Measurements from ENCODE around the gene RFX8. TPM values are rescaled to one million over a fixed set of nuclear protein-coding genes. Genes with fewer than 3 reads are reported as not detected.

RFX8 gene
- total and polyA plus RNA-seq, 9 of the 15 experiments (the other 6 are each of a cell fraction or from before 2014, with no cell fraction given) = not detected

DNA sequence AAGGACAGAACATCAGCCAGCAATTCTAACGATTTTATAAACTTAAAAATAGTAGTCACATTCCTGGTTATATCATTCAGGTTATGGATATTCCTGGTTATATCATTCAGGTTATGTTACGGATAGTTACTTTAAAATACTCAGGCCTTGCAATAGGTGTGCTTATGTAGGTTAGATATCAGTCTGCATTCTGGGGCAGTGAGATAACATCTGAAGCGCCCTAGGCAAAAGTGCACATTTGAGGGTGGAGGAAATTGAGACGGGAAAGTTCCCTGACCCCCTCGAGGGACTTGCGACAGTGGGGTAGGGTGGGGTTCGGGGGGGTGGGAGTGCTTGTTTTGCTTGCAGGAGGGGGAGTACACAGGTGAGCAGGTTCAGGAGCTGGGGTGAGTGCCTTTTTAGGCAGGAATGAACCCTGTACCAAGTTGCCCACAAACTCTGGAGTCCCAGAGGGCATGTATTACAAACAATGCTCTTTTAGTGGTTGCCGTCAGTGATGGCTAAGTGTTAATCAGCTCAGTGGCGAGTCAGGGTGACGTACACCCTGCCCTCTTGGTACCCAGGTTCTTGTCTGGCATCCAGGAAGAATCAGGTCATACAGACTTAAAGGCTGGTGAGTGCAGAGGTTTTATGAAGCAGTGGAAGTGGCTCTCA lies 119.4 kb downstream of the RFX8 start:
- H3K4me2 ChIP-seq (ENCODE audit: insufficient read depth, low read length) = no peak overlapping the region
- no peaks in the 10 kb centered on the region for H3K36me3 ChIP-seq (ENCODE audit: control insufficient read depth, insufficient read depth, low read length)
- ATAC-seq (no peak), FAIRE-seq (no peak), DNase-seq (ENCODE audit: extremely low read depth in 1 of 4, low spot score in 3 of 4) (no peak)
- H3K27me3 ChIP-seq (ENCODE audit: control insufficient read depth in 2 of 2, insufficient read depth in 2 of 2, low read length in 2 of 2) = peaks cover 12 to 37% of the 10 kb centered on the region in 2 experiments; a peak in 3 of 5 replicates
- WGBS (ENCODE audit: insufficient coverage, low coverage, missing lambda C conversion rate) = 0% methylated on average over 10 of the region's 10 CpGs
- no peak overlapping the region for H2AFZ ChIP-seq (ENCODE audit: low read depth, low read length)
- H4K20me1 ChIP-seq (replicated peaks; ENCODE audit: control insufficient read depth, insufficient read depth, low read length) = no peaks in the 10 kb centered on the region
- TF ChIP-seq CREM (IDR thresholded peaks at IDR 0.05; ENCODE audit: low read depth) = no peak
- no peak for TF ChIP-seq TCF15 (CRISPR knock-in tag; IDR thresholded peaks at IDR 0.05)
- TF ChIP-seq CBX3 (IDR thresholded peaks at IDR 0.05; ENCODE audit: borderline replicate concordance in 1 of 2, low read length in 2 of 2) = no peak
- no peak for TF ChIP-seq OTX1 (CRISPR knock-in tag; IDR thresholded peaks at IDR 0.05)
- TF ChIP-seq PTTG1 (tag; IDR thresholded peaks at IDR 0.05; ENCODE audit: low read depth) = no peak
- TF ChIP-seq NFE2L1 (tag; IDR thresholded peaks at IDR 0.05; ENCODE audit: borderline replicate concordance, low read depth) = no peak
- no peak for TF ChIP-seq TBP (optimal IDR thresholded peaks at IDR 0.05; ENCODE audit: low read depth, low read length)
- no peak for TF ChIP-seq HEY1 (CRISPR knock-in tag; IDR thresholded peaks at IDR 0.05; ENCODE audit: borderline replicate concordance)
- TF ChIP-seq ZNF3 (CRISPR knock-in tag; IDR thresholded peaks at IDR 0.05) = no peak
- no peak for TF ChIP-seq MEF2D (tag; conservative IDR thresholded peaks at IDR 0.05; ENCODE audit: low read depth)
- no peak for TF ChIP-seq ZNF23 (CRISPR knock-in tag; IDR thresholded peaks at IDR 0.05)
- TF ChIP-seq ZNF561 (CRISPR knock-in tag; conservative IDR thresholded peaks at IDR 0.05) = no peak
- TF ChIP-seq KAT2B (IDR thresholded peaks at IDR 0.05; ENCODE audit: low read depth, low read length) = no peak
- TF ChIP-seq MCM5 (IDR thresholded peaks at IDR 0.05; ENCODE audit: low read depth) = no peak
- no peak for TF ChIP-seq ATF7 (IDR thresholded peaks at IDR 0.05)
- no peaks in the 10 kb centered on the region for H3K79me2 ChIP-seq (ENCODE audit: control insufficient read depth, insufficient read depth, low read length)
- no peaks in the 10 kb centered on the region for H3K9me1 ChIP-seq (ENCODE audit: control insufficient read depth, insufficient read depth, low read length)
- ChIA-PET POLR2A (no interaction called here), CTCF (ENCODE audit: low intra/inter-chr PET ratio) (no interaction called here)
- no peaks in the 10 kb centered on the region for H3K9me3 ChIP-seq (replicated peaks; ENCODE audit: control insufficient read depth, insufficient read depth, low read depth, low read length)
- no peak overlapping the region for H3K27ac ChIP-seq (ENCODE audit: extremely low read depth, low read depth, low read length)
- intact Hi-C loops (cut with micrococcal nuclease) (no loop called here), in situ Hi-C loops (cut with MboI) (no loop called here)
- no peak overlapping the region for H3K9ac ChIP-seq (ENCODE audit: insufficient read depth in 1 of 2, low read depth in 2 of 2, low read length in 2 of 2)
- H3K4me3 ChIP-seq = no peak overlapping the region
- peaks cover 0 to 4% of the 10 kb centered on the region in 2 experiments; a peak in 1 of 5 replicates for H3K4me1 ChIP-seq (replicated peaks in 1 of 2; ENCODE audit: control insufficient read depth in 2 of 2, insufficient read depth in 2 of 2, low read length in 2 of 2)
- BruUV-seq (replicated peaks) = no TSS peak

Measured in K562 (cell line).